Parathyroid adenoma (tissue), 2 donors: ENCODE results near the gene ECEL1.

Experiments
- H2AFZ ChIP-seq: fragments of 300-600 bp; sonication (generic); one replicate; pipeline ENCODE4 v1.7.0; 2017; ENCODE audit warnings: antibody characterized with exemption, mild to moderate bottlenecking
- H3K27ac ChIP-seq: fragments of 300-600 bp; sonication (generic); one replicate; pipeline ENCODE4 v1.7.0; 2017
- H3K27me3 ChIP-seq: fragments of 300-600 bp; sonication (generic); one replicate; pipeline ENCODE4 v1.7.0; 2017; ENCODE audit warnings: low read length; ENCODE audit not compliant: control insufficient read depth, insufficient read depth
- H3K36me3 ChIP-seq: fragments of 300-600 bp; sonication (generic); one replicate; pipeline ENCODE4 v1.7.0; 2017; ENCODE audit warnings: low read length; ENCODE audit not compliant: control insufficient read depth, insufficient read depth
- H3K4me1 ChIP-seq: fragments of 300-600 bp; sonication (generic); one replicate; pipeline ENCODE4 v1.7.0; 2017; ENCODE audit warnings: control low read depth
- H3K4me2 ChIP-seq: fragments of 300-600 bp; sonication (generic); one replicate; pipeline ENCODE4 v1.7.0; 2017; ENCODE audit warnings: low read length
- H3K4me3 ChIP-seq: fragments of 300-600 bp; sonication (generic); one replicate; pipeline ENCODE4 v1.7.0; 2017; ENCODE audit warnings: low read depth, low read length
- H3K79me2 ChIP-seq: fragments of 300-600 bp; sonication (generic); one replicate; pipeline ENCODE4 v1.7.0; 2017; ENCODE audit warnings: control low read depth
- H3K9ac ChIP-seq: fragments of 300-600 bp; sonication (generic); one replicate; pipeline ENCODE4 v1.7.0; 2017; ENCODE audit warnings: mild to moderate bottlenecking
- H3K9me3 ChIP-seq: fragments of 300-600 bp; sonication (generic); one replicate; pipeline ENCODE4 v1.7.0; 2017; ENCODE audit warnings: low read length; ENCODE audit not compliant: control insufficient read depth
- TF ChIP-seq, protein P1 (sequence below): fragments of 300-600 bp; sonication (generic); IDR thresholded peaks from one replicate; pipeline ENCODE4 v1.7.0; 2017; ENCODE audit warnings: antibody characterized with exemption, mild to moderate bottlenecking
- donor health status: primary hyperparathyroidism.

Gene ECEL1

DNA sequence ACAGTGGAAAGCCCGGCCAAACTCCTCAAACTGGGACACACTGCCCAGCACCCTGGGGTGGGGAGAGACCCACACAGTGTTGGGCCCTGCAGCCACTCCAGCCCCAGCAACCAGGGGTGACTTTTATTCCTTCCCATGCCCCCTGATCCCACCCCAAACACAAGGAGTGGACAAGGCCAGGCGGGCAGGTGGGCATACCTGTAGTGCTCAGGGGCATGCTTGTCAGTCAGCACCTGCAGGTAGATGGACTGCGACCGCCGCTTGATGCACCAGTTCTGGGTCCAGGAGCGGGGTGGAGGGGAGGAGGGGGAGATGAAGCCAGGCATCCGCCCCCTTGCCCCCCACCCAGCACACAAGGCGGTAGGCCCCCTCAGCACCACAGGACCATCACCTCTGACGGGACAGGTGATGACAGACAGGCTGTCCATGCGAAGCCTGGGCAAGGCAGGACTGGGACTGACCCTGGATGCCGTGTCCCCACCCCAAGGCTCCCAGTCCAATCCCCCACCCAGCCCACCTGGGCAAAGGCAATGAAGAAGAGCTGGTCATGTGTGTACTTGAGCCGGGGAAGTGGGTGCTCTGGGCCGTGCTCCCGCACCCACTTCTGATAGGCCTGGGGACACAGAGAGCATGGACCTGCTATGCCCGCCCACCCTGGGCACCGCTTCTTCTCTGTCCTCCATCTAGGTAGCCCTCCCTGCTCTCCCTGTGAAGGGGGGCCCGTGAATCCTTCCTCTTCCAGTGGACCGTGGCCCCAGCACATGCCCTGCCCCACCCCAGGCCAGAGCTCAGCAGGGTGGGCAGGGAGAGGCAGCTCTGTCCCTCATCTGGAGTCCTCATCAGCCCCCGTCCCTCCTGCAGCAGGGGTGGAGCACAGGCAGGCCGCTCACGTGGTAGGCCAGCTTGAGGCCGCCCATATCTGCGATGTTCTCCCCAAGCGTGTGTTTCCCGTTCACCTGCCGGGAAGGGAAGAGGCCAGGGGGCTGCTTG is 7.1 kb downstream of the ECEL1 start:
- no peak overlapping the region for H3K27ac ChIP-seq
- H3K9ac ChIP-seq = no peak overlapping the region
- H3K4me2 ChIP-seq = no peak overlapping the region
- no peaks in the 10 kb centered on the region for H3K27me3 ChIP-seq
- no peaks in the 10 kb centered on the region for H3K9me3 ChIP-seq
- H2AFZ ChIP-seq = no peak overlapping the region
- no peaks in the 10 kb centered on the region for H3K36me3 ChIP-seq
- H3K79me2 ChIP-seq = no peaks in the 10 kb centered on the region
- no peaks in the 10 kb centered on the region for H3K4me1 ChIP-seq
- no peak overlapping the region for H3K4me3 ChIP-seq
- TF ChIP-seq, protein P1, sequence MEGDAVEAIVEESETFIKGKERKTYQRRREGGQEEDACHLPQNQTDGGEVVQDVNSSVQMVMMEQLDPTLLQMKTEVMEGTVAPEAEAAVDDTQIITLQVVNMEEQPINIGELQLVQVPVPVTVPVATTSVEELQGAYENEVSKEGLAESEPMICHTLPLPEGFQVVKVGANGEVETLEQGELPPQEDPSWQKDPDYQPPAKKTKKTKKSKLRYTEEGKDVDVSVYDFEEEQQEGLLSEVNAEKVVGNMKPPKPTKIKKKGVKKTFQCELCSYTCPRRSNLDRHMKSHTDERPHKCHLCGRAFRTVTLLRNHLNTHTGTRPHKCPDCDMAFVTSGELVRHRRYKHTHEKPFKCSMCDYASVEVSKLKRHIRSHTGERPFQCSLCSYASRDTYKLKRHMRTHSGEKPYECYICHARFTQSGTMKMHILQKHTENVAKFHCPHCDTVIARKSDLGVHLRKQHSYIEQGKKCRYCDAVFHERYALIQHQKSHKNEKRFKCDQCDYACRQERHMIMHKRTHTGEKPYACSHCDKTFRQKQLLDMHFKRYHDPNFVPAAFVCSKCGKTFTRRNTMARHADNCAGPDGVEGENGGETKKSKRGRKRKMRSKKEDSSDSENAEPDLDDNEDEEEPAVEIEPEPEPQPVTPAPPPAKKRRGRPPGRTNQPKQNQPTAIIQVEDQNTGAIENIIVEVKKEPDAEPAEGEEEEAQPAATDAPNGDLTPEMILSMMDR = no peak

DNA sequence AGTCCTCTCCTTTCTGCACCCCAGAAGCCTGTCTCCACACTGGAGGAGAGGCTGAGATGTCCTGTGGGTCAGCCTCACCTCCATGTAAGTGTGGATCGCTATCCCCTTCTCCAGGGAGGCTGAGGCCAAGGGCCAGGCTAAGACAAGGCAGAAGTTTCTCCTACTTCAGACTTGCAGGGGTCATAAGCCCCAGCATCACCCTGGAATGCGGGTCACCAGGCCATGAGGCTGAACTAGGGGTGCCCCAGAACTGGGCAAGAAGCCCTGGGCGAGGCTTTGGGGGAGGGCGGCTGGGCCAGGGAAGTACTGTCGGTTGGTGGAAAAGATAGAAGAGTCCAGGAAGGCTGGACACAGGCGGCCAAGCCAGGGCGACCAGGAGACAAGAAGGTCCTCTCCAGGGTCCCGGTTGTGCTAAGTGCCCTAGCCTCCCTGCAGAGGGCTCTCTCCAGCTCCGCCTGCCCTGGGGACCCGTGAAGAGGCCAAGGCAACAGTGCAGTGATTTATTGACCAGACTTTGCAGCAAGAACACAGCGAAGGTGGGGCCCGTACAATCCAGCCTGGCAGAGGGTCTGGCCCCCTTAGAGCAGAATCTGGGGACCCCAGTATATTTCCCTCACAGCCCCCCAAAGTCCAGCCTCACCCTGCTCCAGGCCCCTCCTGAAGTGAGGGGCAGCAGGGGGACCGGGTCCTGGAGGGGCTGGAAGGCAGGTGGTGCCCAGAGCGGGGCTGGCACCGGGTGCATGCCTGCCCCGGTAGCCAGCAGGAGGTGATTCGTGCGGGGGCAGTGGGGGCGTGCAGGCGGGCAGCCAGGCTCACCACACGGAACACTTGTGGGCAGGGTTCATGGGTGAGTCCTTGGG is 8.1 kb downstream of the ECEL1 start:
- H3K27ac ChIP-seq = no peak overlapping the region
- TF ChIP-seq, protein P1 = no peak

DNA sequence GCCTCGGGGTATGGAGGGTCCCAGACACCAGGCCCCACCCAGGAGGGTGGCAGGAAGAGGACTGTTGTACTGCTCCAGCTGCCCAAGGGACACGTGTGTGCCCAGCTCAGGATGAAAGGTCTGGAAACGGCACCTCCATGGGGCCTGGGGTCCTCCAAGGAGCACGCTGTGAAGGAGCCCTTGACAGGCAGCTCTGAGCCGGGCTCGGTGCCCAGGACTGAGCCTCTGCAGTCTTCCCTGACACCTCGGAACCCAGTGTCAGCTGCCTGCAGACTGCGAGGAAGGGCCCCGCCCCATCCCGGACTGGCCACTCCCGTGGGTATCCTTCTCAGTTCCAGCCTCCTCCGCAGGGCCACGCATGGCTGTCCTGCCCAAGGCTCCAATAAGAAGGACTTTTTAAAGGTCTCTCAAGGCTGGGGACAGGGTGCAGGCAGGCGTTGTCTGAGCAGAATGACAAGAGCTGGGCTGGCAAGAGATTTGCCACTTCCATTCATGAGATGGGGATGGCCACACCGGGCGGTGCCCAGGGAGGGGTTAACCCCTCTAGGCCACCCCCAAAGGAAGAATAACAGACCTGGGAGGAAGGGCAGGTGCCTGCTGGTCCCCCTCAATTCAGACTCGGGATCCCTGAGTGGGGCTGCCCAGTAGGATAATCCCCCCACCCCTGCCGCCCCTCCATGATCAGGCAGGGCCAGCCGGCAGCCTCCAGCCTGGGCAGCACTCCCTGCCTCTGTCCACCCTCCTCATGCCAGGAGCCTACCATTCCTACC is 8.9 kb downstream of the ECEL1 start:
- H2AFZ ChIP-seq = no peak overlapping the region
- no peak overlapping the region for H3K4me3 ChIP-seq
- H3K27me3 ChIP-seq = no peaks in the 10 kb centered on the region
- H3K4me2 ChIP-seq = no peak overlapping the region
- H3K4me1 ChIP-seq = no peaks in the 10 kb centered on the region
- H3K79me2 ChIP-seq = no peaks in the 10 kb centered on the region
- no peaks in the 10 kb centered on the region for H3K9me3 ChIP-seq
- TF ChIP-seq, protein P1 = no peak
- no peaks in the 10 kb centered on the region for H3K36me3 ChIP-seq
- H3K9ac ChIP-seq = no peak overlapping the region
- no peak overlapping the region for H3K27ac ChIP-seq

More for the DNA sequence above, 8.1 kb downstream of the ECEL1 start:
- Histone ChIP-seq H3K27me3 (no peaks in the 10 kb centered on the region), H2AFZ (no peak overlapping the region), H3K9me3 (no peaks in the 10 kb centered on the region), H3K79me2 (no peaks in the 10 kb centered on the region), H3K9ac (no peak overlapping the region), H3K4me1 (no peaks in the 10 kb centered on the region), H3K4me3 (no peak overlapping the region), H3K36me3 (no peaks in the 10 kb centered on the region), H3K4me2 (no peak overlapping the region)

DNA sequence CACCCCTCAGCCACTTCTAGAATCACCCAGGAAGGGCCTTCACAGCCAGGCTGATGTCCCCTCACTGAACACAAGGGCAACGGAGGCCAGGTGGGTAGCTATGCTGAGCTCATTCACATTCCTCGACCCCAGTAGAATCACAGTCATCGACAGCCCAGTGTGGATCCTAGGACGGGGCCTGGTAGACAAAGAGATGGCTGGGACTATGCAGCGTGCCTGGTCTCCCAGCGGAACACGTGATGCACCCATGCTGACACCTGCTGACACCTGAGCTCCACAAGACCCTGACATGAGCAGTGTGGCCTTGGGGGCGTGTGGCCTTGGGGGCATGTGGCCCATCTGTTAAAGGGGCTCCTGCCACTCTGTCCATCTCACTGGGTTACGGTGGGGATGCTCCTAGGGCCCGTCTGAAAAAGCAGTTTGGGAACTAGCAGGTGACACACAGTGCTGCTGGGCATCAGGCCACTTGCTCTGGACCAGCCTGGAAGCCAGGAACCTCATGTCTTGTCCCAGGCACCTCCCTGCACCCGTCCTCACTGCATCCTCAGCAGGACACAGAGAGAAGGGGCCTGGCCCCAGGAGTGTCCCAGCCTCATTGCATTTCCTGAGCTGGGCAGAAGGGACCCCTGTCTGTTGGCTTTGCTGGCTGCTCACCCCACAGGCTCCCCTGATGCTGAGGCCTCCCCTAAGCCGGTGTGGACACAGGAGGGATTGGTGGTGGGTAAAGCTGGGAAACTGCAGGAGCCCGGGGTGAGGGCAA is 9.7 kb downstream of the ECEL1 start:
- Histone ChIP-seq H3K36me3 (no peaks in the 10 kb centered on the region), H3K27me3 (no peaks in the 10 kb centered on the region), H3K4me1 (no peaks in the 10 kb centered on the region), H3K4me2 (no peak overlapping the region), H3K79me2 (no peaks in the 10 kb centered on the region), H3K4me3 (no peak overlapping the region), H3K9me3 (no peaks in the 10 kb centered on the region), H2AFZ (no peak overlapping the region), H3K9ac (no peak overlapping the region), H3K27ac (no peak overlapping the region)
- TF ChIP-seq, protein P1 = no peak
